NCI-H1105 treated with DMSO at 0.1 percent for 48 hours (cell line): ENCODE data around the gene AQP7.
A peak's percentile ranks its signal among the peaks of the same experiment; 100 is the strongest.
"Not testable (repeated sequence)": the region's sequence is repeated elsewhere in the genome, so short reads cannot be mapped to it uniquely, and the experiment has no call there.

Experiments used
- DNase-seq: peaks from one replicate; lab custom pipeline; 2025; lab: John Stamatoyannopoulos, UW

Gene AQP7

DNA sequence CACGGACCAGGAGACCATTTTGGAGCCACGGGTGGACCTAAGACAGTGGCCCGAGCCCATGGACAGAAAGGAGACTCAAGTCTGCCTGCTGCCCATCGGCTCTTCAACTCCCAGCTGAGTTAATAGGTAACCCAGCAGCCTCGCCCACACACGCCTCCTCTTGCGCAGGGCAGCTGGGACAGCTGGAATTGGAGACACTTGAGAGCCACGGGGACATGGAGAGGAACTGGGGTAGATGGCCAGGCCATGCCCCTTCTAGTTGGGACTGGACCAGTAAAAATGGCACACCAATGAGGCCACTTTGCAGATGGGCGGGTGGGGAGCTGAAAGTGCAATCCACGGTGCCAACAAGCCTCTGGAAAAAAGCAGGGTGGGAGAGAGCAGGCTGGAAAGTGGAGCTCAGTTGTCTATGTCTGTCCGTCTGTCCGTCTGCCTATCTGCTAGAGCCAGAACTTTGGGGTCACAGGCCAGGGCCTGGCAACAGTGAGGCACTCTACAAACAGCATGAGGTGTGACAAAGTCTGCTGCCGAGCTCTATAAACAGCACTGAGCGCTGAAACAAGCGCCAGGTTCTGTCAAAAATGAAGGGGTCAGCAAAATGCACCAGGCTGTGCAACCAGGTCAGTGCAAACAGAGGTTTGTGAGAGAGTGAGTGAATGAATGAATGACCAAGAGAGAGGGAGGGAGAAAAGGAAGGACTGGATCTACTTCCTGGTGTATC, 7.0 kb downstream of the AQP7 start:
- DNase-seq: not testable (repeated sequence)

- DNase-seq: not testable (repeated sequence)
These were observed 8.4 kb downstream of the AQP7 start for GRCh38 chr9:33393986-33394385.

GRCh38 chr9:33393581-33393980, 8.8 kb downstream of the AQP7 start:
- no peak for DNase-seq

DNA sequence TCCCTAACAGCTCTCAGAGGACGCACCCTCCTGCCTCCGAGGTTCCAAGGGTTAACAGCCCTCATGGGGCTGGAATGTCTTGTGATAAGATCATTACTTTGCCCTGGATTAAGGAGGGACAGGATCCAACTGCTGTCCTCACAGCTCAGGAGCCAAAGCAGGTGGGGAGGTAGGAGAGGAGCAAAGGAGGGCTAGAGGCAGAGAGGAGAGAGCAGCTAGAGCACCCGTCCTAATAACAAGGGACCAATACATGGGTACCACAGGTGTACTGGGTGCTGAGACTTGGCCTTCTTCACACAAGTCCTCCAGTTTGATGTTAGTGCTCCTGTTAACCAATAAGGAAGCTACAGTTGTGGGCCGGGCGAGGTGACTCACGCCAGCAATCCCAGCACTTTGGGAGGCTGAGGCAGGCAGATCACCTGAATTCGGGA, 9.8 kb downstream of the AQP7 start:
- DNase-seq: not testable (repeated sequence)

DNA sequence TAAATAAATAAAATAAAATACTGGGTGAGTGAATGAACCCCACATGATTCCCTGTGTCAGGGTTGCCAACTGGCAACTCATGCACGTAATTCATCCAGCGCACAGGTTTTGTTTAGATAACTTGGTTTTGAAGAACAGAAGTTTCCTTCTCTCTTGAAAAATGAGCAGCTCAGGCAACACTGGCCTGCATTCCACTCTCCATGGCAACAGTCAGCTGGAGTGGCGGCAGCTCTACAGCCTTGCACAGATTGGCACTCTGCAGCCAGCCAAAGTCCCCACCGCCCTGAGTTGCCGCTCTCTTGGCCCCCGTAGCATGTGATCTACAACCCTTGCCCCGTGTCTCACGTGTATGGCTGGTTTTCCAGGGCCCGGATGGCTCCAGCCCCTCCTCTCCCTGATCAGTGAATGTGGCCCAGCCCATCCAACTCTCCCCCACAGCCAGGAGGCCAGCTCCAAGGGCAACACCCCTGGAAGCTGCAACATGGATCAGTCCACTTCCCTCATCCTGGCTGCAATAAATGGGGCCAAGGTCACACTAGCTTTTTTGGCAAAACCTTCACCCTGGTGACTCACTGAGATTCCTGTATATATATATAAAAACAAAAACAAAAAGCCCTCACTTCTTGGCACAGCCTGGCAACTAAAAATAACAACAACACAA, 11.1 kb downstream of the AQP7 start:
- peak; percentile 52 for DNase-seq

DNA sequence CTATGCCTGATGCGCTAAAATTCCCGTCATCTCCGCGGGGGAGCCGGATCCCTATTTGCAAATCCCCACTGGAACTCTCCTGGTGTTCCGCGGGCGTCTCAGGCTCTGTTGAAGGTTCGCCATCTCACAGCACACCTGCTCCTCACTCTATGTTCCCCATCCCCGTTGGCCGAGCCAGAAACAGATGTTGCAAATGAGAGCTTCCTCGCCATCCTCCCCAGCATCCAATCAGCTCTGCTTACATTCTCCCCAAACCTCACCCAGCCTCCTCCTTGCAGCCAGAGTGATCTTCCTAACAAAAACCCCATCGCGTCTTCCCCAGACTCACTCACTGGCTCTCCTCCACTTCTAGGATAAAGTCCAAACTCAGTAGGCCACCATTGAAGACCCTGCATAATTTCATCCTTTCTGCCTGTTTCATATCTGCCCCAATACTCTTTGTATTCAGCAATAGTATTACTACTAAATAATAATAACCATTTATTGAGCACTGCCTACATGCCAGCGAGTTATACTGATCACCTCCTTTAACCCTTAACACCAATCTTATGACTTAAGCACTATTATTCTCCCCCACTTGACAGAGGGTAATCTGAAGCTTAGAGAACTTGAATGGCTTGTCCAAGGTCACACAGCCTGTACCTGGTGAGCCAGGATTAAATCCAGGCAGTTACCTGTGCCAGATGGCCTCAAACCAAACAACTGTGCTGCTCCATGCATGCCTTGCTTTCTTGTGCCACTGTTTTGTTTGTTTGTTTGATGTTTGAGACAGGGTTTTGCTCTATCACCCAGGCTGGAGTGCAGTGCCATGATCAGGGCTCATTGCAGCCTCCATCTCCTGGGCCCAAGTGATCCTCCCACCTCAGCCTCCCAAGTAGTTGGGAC, 14.0 kb downstream of the AQP7 start:
- no peak for DNase-seq

DNA sequence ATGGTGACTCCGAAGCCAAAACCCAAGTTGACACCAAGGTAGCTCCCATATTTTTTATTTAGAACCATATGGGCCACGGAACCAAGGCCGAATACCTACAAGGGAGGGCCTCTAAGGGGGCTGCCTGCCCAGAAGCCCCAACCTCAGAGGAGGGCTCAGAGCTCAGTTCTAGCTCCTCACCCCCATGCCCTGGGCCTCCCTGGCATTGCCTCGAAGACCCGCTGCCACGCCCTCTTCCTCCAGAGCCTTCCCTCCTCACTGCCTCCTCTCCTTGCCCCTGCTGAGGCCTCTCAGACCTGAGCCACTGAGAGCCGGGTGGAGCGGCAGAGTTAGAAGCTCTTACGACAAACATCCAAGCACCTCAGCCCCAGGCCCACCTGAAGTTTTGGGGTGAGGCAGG, 15.4 kb downstream of the AQP7 start:
- DNase-seq: not testable (repeated sequence)

DNA sequence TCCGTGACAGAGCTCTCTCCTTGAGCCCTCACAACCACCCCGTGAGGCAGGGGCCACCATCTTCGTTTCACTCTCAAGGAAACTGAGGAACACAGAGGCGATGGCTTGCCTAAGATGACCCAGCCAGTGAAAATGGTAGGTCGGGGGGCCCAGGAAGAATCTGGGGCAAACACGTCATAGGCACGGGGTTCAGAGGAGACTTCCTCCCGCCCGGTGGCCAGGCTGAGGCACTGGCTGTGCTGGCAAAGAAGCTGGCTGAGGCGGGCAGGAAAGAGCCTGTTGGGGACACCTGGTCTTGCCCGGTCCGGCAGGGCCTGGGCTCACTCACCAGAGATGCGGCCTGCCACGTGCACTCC, 15.7 kb downstream of the AQP7 start:
- not testable (repeated sequence) for DNase-seq

GRCh38 chr9:33385979-33386640, 16.3 kb downstream of the AQP7 start:
- DNase-seq: not testable (repeated sequence)

GRCh38 chr9:33385536-33385935, 16.8 kb downstream of the AQP7 start:
- DNase-seq: not testable (repeated sequence)

DNA sequence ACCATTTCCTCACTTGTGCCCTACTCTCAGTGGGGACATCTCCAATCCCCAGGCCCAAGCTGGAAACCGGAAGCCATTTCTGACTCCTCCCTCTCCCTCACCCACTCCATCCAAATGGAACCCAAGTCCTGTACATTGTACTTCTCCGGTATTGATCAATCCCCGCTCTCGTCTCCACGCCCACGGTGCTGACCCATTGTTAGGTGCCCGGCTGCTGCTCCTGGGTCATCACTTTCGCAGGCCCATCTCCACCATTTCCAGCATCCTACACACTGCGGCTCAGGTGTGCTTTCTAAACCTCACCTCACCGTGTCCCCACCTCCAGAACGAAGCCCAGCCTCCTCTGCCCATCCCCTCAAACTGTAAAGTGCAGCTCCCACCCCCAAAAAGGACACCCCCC, 19.0 kb downstream of the AQP7 start:
- DNase-seq: not testable (repeated sequence)

DNA sequence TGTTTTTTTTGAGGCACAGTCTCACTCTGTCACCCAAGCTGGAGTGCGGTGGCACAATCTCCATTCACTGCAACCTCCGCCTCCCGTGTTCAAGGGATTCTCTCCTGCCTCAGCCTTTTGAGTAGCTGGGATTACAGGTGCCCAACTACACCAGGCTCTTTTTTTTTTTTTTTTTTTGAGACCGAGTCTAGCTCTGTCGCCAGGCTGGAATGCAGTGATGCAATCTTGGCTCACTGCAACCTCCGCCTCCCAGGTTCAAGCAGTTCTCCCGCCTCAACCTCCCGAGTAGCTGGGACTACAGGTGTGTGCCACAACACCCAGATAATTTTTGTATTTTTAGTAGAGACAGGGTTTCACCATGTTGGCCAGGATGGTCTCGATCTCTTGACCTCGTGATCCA, 20.0 kb downstream of the AQP7 start:
- DNase-seq: not testable (repeated sequence)

GRCh38 chr9:33381231-33381791, 21.1 kb downstream of the AQP7 start:
- no peak for DNase-seq

GRCh38 chr9:33380390-33381094, 21.8 kb downstream of the AQP7 start:
- DNase-seq: no peak

- DNase-seq: no peak
These were observed 22.5 kb downstream of the AQP7 start for GRCh38 chr9:33379666-33380389.

- no peak for DNase-seq
These were observed 24.1 kb downstream of the AQP7 start for GRCh38 chr9:33378121-33378795.

GRCh38 chr9:33377089-33377715, 25.2 kb downstream of the AQP7 start:
- DNase-seq: no peak

GRCh38 chr9:33375841-33376321, 26.5 kb downstream of the AQP7 start:
- DNase-seq: no peak

- DNase-seq: no peak
These were observed 27.0 kb downstream of the AQP7 start for GRCh38 chr9:33375238-33375840.
